Mononuclear cell (primary cell): ENCODE measurements around the gene STARD6. TPM values are rescaled to one million over a fixed set of nuclear protein-coding genes. Genes with fewer than 3 reads are reported as not detected.
"Not testable (repeated sequence)": the region's sequence is repeated elsewhere in the genome, so short reads cannot be mapped to it uniquely, and the experiment has no call there.

Experiments used
- H3K27me3 ChIP-seq: 2 replicates; pipeline ENCODE4 v1.6.0; 2011; ENCODE audit warnings: low read length, control low read depth; ENCODE audit not compliant: insufficient read depth
- H3K4me1 ChIP-seq: 2 replicates; pipeline ENCODE4 v1.5.1; 2011; ENCODE audit warnings: mild to moderate bottlenecking, low read length, control low read depth; ENCODE audit not compliant: insufficient read depth
- H3K4me3 ChIP-seq: 2 replicates; pipeline ENCODE4 v1.5.1; 2011; ENCODE audit warnings: mild to moderate bottlenecking, low read length, moderate library complexity
- H3K9me3 ChIP-seq: 2 replicates; pipeline ENCODE4 v1.5.1; 2011; ENCODE audit warnings: low read depth, mild to moderate bottlenecking, control low read depth, low read length
- total RNA-seq: library from RNA; depleted of rRNA; stranded (reverse); fragments of >200 nt; gene quantifications from one replicate; pipeline ENCODE4 v1.2.3, GENCODE V29; 2012

Gene STARD6
- total RNA-seq, 1 donor, result not detected

GRCh38 chr18:54303408-54303807 lies 54.2 kb downstream of the STARD6 start:
- no peak overlapping the region for H3K4me3 ChIP-seq
- no peaks in the 10 kb centered on the region for H3K27me3 ChIP-seq

GRCh38 chr18:54298991-54299390 lies 58.7 kb downstream of the STARD6 start:
- not testable (repeated sequence) for H3K4me3 ChIP-seq, H3K4me1 ChIP-seq, H3K27me3 ChIP-seq, H3K9me3 ChIP-seq

More at GRCh38 chr18:54303408-54303807, 54.2 kb downstream of the STARD6 start:
- no peaks in the 10 kb centered on the region for H3K4me1 ChIP-seq
- H3K9me3 ChIP-seq, result no peaks in the 10 kb centered on the region

- H3K27me3 ChIP-seq, result no peaks in the 10 kb centered on the region
- H3K9me3 ChIP-seq, result no peaks in the 10 kb centered on the region
- no peaks in the 10 kb centered on the region for H3K4me1 ChIP-seq
- H3K4me3 ChIP-seq, result no peak overlapping the region
Measured at GRCh38 chr18:54296062-54296461, 61.6 kb downstream of the STARD6 start.

- Histone ChIP-seq H3K4me1 (no peaks in the 10 kb centered on the region), H3K27me3 (no peaks in the 10 kb centered on the region), H3K9me3 (no peaks in the 10 kb centered on the region), H3K4me3 (no peak overlapping the region)
Measured at GRCh38 chr18:54294274-54294673, 63.4 kb downstream of the STARD6 start.

- no peak overlapping the region for H3K4me3 ChIP-seq
- no peaks in the 10 kb centered on the region for H3K9me3 ChIP-seq
- H3K4me1 ChIP-seq, result no peaks in the 10 kb centered on the region
- H3K27me3 ChIP-seq, result no peaks in the 10 kb centered on the region
Measured at GRCh38 chr18:54284981-54285785, 72.5 kb downstream of the STARD6 start.

DNA sequence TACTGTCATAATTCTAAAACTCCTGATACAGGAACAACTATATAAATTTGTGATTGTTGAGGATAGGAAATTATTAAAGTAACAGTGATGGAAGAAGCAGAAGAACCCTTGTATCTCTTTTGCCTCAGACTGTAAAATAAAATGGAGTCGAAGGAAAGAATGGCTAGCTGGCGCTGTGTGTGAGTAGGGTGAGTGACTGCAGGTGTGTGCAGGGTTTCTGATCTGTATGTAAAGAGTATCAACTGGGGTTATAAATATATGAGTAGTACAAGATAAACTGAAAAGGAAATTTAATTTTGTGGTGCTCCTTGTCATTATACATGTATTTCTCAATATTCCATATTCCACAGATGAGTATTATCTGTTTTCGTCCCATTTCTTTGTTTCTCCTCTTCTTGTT lies 73.1 kb downstream of the STARD6 start:
- H3K9me3 ChIP-seq, result no peaks in the 10 kb centered on the region
- no peaks in the 10 kb centered on the region for H3K27me3 ChIP-seq
- H3K4me1 ChIP-seq, result no peaks in the 10 kb centered on the region
- H3K4me3 ChIP-seq, result no peak overlapping the region

GRCh38 chr18:54280220-54280569 lies 77.5 kb downstream of the STARD6 start:
- Histone ChIP-seq H3K27me3 (no peaks in the 10 kb centered on the region), H3K9me3 (no peaks in the 10 kb centered on the region), H3K4me3 (no peak overlapping the region), H3K4me1 (no peaks in the 10 kb centered on the region)

DNA sequence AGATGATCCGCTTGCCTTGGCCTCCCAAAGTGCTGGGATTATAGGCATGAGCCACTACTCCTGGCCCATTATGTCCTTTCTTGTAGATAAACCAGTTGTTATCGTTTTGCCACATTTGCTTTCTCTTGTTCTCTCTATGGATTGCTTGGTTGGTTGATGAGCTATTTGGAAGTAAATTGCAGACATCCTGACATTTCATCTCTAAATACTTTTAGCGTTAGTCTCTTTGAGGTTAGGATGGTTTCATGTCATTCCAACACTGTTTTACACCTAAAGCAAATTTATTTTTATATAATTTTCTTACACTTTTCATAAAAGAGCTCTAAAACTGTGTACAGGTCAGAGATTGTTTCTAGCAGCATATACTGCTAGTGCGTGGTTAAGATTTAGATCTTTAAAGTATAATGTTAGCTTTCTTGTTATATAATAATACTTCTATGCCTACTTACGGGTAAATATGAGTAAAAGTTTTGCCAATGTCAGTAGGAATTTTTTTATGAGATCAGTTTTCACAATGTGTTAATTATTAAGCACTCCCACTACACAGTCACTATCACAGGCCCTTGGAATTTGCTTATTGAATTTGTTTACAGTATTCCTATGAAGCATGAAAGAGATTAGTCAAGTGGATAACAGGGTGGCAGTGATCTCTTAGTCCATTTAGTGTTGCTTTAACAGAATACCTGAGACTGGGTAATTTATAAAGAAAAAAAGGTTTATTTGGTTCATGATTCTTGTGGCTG lies 78.0 kb downstream of the STARD6 start:
- no peaks in the 10 kb centered on the region for H3K27me3 ChIP-seq
- no peaks in the 10 kb centered on the region for H3K9me3 ChIP-seq
- H3K4me1 ChIP-seq, result no peaks in the 10 kb centered on the region
- H3K4me3 ChIP-seq, result no peak overlapping the region

DNA sequence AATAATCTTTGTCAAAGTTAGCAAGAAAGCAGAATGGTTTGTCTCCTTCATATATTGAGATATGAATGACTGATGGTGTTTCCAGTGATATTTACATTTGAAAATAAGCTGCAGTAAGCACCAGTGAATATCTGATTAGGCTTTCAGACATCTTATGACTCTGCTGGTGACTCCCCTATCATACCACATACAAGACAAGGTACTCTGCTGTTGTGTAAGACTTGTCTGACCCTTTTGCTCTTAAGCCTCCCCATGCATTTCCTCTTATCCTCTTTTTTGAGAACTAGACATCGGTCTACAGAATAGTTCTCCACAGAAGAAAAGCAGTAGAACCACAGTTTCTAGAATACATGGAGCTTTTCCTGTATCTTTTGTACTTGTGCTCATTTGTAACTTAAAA lies 79.0 kb downstream of the STARD6 start:
- no peak overlapping the region for H3K4me3 ChIP-seq
- no peaks in the 10 kb centered on the region for H3K27me3 ChIP-seq
- no peaks in the 10 kb centered on the region for H3K4me1 ChIP-seq
- H3K9me3 ChIP-seq, result no peaks in the 10 kb centered on the region

GRCh38 chr18:54277899-54278298 lies 79.8 kb downstream of the STARD6 start:
- Histone ChIP-seq H3K4me3 (no peak overlapping the region), H3K9me3 (no peaks in the 10 kb centered on the region), H3K4me1 (no peaks in the 10 kb centered on the region), H3K27me3 (no peaks in the 10 kb centered on the region)

Other genes starting within 250 kb of the STARD6 start
- 51.3 TPM for gene MBD2, start 133.2 kb downstream of the STARD6 start, total RNA-seq
- gene POLI, start 88.3 kb downstream of the STARD6 start, total RNA-seq, result 21.4 TPM
- 0.42 TPM for gene C18orf54, start within 50 bp of the STARD6 start, total RNA-seq
- not detected for gene DYNAP, start 233.4 kb upstream of the STARD6 start, total RNA-seq